Measurements from ENCODE around the gene HHATL. TPM values are rescaled to one million over a fixed set of nuclear protein-coding genes. Genes with fewer than 3 reads are reported as not detected.
A peak's percentile ranks its signal among the peaks of the same experiment; 100 is the strongest.

Gene HHATL
- total and polyA plus RNA-seq, 7 donors = 37.0 to 276 (median 166) TPM

GRCh38 chr3:42662813-42663535 lies 39.6 kb downstream of the HHATL start:
- intact Hi-C loops (cut with DNase I) = no loop called here
- no peak for DNase-seq
- peaks cover 0 to 32% of the 10 kb centered on the region in 2 donors for H3K36me3 ChIP-seq (ENCODE audit: insufficient read depth in 1 of 2, low read depth in 1 of 2)
- H3K9me3 ChIP-seq = no peaks in the 10 kb centered on the region
- no peak for TF ChIP-seq CTCF (IDR thresholded peaks at IDR 0.05)
- no peaks in the 10 kb centered on the region for H3K27me3 ChIP-seq (ENCODE audit: insufficient read depth in 3 of 3, low read length in 2 of 3)
- H3K27ac ChIP-seq = peak overlapping the region; percentile 65
- WGBS, 3 donors = 84 to 94% (median 85%) methylated on average over 11 to 12 of the region's 12 CpGs
- ATAC-seq = no peak
- H3K4me1 ChIP-seq = peaks cover 50% of the 10 kb centered on the region
- no peak overlapping the region for H3K4me3 ChIP-seq

GRCh38 chr3:42662037-42662812 lies 40.4 kb downstream of the HHATL start:
- no peak for TF ChIP-seq CTCF (IDR thresholded peaks at IDR 0.05)
- no peak overlapping the region for H3K4me3 ChIP-seq
- intact Hi-C loops (cut with DNase I) = no loop called here
- DNase-seq (no peak), ATAC-seq (peak in 1 of 4 donors; percentile 7)
- H3K27me3 ChIP-seq (ENCODE audit: insufficient read depth in 3 of 3, low read length in 2 of 3) = no peaks in the 10 kb centered on the region
- peaks cover 49% of the 10 kb centered on the region for H3K4me1 ChIP-seq
- no peaks in the 10 kb centered on the region for H3K9me3 ChIP-seq
- peaks cover 0 to 32% of the 10 kb centered on the region in 2 donors for H3K36me3 ChIP-seq (ENCODE audit: insufficient read depth in 1 of 2, low read depth in 1 of 2)
- 64 to 83% (median 73%) methylated on average over 7 of the region's 7 CpGs for WGBS, 3 donors
- H3K27ac ChIP-seq = peak overlapping the region; percentile 65

- H3K4me1 ChIP-seq = peaks cover 48% of the 10 kb centered on the region
- ATAC-seq (peak; percentile 45 to 58 (median 48)), DNase-seq (peak; percentile 34 to 73)
- H3K9me3 ChIP-seq = no peaks in the 10 kb centered on the region
- intact Hi-C loops (cut with DNase I) = no loop called here
- peak overlapping the region; percentile 65 for H3K27ac ChIP-seq
- no peak for TF ChIP-seq CTCF (IDR thresholded peaks at IDR 0.05)
- peaks cover 0 to 32% of the 10 kb centered on the region in 2 donors for H3K36me3 ChIP-seq (ENCODE audit: insufficient read depth in 1 of 2, low read depth in 1 of 2)
- 51 to 52% (median 52%) methylated on average over 5 of the region's 5 CpGs for WGBS, 3 donors
- H3K27me3 ChIP-seq (ENCODE audit: insufficient read depth in 3 of 3, low read length in 2 of 3) = no peaks in the 10 kb centered on the region
- no peak overlapping the region for H3K4me3 ChIP-seq
These were observed 41.0 kb downstream of the HHATL start for GRCh38 chr3:42661593-42662022.

- Histone ChIP-seq H3K4me1 (peaks cover 42% of the 10 kb centered on the region), H3K27ac (peak overlapping the region; percentile 65), H3K4me3 (no peak overlapping the region), H3K36me3 (ENCODE audit: insufficient read depth in 1 of 2, low read depth in 1 of 2) (peaks cover 0 to 32% of the 10 kb centered on the region in 2 donors), H3K9me3 (no peaks in the 10 kb centered on the region), H3K27me3 (ENCODE audit: insufficient read depth in 3 of 3, low read length in 2 of 3) (no peaks in the 10 kb centered on the region)
- intact Hi-C loops (cut with DNase I) = no loop called here
- TF ChIP-seq CTCF (IDR thresholded peaks at IDR 0.05) = no peak
- 36 to 62% (median 57%) methylated on average over 4 of the region's 4 CpGs for WGBS, 3 donors
- ATAC-seq = peak in 2 of 4 donors; percentile 34 to 35
- no peak for DNase-seq
These were observed 41.7 kb downstream of the HHATL start for GRCh38 chr3:42660898-42661297.

Data from psoas muscle (tissue), 8 donors.